Measurements from ENCODE around the gene SREBF2.

Gene SREBF2

GRCh38 chr22:41880653-41881052 is 47.7 kb downstream of the SREBF2 start:
- DNase-seq (ENCODE audit: low spot score) = no peak

GRCh38 chr22:41883400-41883799 is 50.5 kb downstream of the SREBF2 start:
- DNase-seq (ENCODE audit: low spot score) = no peak

GRCh38 chr22:41885116-41885515 is 52.2 kb downstream of the SREBF2 start:
- DNase-seq (ENCODE audit: low spot score) = no peak

GRCh38 chr22:41885516-41885915 is 52.6 kb downstream of the SREBF2 start:
- no peak for DNase-seq (ENCODE audit: low spot score)

- DNase-seq (ENCODE audit: low spot score) = no peak
Measured at GRCh38 chr22:41888627-41889200, 55.8 kb downstream of the SREBF2 start.

- DNase-seq (ENCODE audit: low spot score) = no peak
Measured at GRCh38 chr22:41891407-41891806, 58.5 kb downstream of the SREBF2 start.

- DNase-seq (ENCODE audit: low spot score) = no peak
Measured at GRCh38 chr22:41892721-41893120, 59.8 kb downstream of the SREBF2 start.

- no peak for DNase-seq (ENCODE audit: low spot score)
Measured at GRCh38 chr22:41893591-41894375, 60.9 kb downstream of the SREBF2 start.

- DNase-seq (ENCODE audit: low spot score) = no peak
Measured at GRCh38 chr22:41898645-41899044, 65.7 kb downstream of the SREBF2 start.

GRCh38 chr22:41899110-41899509 is 66.2 kb downstream of the SREBF2 start:
- DNase-seq (ENCODE audit: low spot score) = no peak

GRCh38 chr22:41899992-41900651 is 67.2 kb downstream of the SREBF2 start:
- DNase-seq (ENCODE audit: low spot score) = no peak

- no peak for DNase-seq (ENCODE audit: low spot score)
Measured at GRCh38 chr22:41900652-41901312, 67.9 kb downstream of the SREBF2 start.

GRCh38 chr22:41902016-41902415 is 69.1 kb downstream of the SREBF2 start:
- DNase-seq (ENCODE audit: low spot score) = no peak

- DNase-seq (ENCODE audit: low spot score) = no peak
Measured at GRCh38 chr22:41902932-41903421, 70.1 kb downstream of the SREBF2 start.

GRCh38 chr22:41904450-41905410 is 71.8 kb downstream of the SREBF2 start:
- no peak for DNase-seq (ENCODE audit: low spot score)

- no peak for DNase-seq (ENCODE audit: low spot score)
Measured at GRCh38 chr22:41905411-41906202, 72.7 kb downstream of the SREBF2 start.

- no peak for DNase-seq (ENCODE audit: low spot score)
Measured at GRCh38 chr22:41906822-41907221, 73.9 kb downstream of the SREBF2 start.

- DNase-seq (ENCODE audit: low spot score) = no peak
Measured at GRCh38 chr22:41907436-41908401, 74.8 kb downstream of the SREBF2 start.
